ENCODE results near the gene PFKFB2.

PFKFB2 gene

DNA sequence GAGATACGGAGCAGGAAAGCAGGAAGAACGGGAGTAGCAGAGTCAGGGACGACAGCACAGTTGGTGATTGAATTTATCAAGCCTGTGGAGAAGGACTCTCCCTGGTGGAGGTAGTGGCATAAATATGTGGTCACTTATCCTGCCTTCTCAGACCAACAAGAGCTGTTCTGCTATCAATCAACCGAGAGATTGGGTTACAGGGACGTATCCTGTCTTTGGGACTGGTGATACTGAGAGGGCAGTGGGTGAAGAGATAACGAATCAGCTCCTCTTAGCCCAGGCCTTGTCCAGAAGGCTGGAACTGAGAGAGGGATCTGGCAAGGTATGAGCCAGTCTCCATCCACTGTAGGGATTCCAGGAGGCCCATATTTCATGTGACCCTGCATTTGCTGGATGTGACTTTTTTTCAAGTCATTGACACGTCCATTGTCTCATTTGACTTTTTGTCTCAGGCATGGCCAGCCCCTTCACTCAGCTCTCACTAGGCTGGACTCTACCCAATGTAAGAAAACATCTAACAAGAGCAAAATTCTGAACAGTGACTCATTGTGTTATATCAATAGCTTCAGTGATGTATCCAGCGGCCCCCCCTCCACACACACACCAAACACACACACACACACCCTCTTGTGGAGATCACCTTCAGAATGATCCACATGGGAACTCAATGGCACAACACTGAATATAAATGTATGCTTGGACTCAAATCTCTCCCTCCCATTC lies 31.8 kb upstream of the PFKFB2 start:
- Histone ChIP-seq H3K4me1 (ENCODE audit: insufficient read depth, poor library complexity, severe bottlenecking) (peaks cover 60% of the 10 kb centered on the region), H3K27ac (ENCODE audit: poor library complexity, severe bottlenecking) (peak overlapping the region; percentile 97), H3K36me3 (ENCODE audit: low read depth) (peaks cover 55% of the 10 kb centered on the region), H3K4me3 (ENCODE audit: severe bottlenecking) (no peak overlapping the region), H3K27me3 (ENCODE audit: insufficient read depth, poor library complexity, severe bottlenecking) (no peaks in the 10 kb centered on the region), H3K9me3 (ENCODE audit: severe bottlenecking) (no peaks in the 10 kb centered on the region)
- ATAC-seq (ENCODE audit: low read depth) (peak; percentile 26), DNase-seq (ENCODE audit: low spot score) (no peak)
- TF ChIP-seq, protein P1, sequence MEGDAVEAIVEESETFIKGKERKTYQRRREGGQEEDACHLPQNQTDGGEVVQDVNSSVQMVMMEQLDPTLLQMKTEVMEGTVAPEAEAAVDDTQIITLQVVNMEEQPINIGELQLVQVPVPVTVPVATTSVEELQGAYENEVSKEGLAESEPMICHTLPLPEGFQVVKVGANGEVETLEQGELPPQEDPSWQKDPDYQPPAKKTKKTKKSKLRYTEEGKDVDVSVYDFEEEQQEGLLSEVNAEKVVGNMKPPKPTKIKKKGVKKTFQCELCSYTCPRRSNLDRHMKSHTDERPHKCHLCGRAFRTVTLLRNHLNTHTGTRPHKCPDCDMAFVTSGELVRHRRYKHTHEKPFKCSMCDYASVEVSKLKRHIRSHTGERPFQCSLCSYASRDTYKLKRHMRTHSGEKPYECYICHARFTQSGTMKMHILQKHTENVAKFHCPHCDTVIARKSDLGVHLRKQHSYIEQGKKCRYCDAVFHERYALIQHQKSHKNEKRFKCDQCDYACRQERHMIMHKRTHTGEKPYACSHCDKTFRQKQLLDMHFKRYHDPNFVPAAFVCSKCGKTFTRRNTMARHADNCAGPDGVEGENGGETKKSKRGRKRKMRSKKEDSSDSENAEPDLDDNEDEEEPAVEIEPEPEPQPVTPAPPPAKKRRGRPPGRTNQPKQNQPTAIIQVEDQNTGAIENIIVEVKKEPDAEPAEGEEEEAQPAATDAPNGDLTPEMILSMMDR (IDR thresholded peaks at IDR 0.05; ENCODE audit: poor library complexity, severe bottlenecking) = no peak

DNA sequence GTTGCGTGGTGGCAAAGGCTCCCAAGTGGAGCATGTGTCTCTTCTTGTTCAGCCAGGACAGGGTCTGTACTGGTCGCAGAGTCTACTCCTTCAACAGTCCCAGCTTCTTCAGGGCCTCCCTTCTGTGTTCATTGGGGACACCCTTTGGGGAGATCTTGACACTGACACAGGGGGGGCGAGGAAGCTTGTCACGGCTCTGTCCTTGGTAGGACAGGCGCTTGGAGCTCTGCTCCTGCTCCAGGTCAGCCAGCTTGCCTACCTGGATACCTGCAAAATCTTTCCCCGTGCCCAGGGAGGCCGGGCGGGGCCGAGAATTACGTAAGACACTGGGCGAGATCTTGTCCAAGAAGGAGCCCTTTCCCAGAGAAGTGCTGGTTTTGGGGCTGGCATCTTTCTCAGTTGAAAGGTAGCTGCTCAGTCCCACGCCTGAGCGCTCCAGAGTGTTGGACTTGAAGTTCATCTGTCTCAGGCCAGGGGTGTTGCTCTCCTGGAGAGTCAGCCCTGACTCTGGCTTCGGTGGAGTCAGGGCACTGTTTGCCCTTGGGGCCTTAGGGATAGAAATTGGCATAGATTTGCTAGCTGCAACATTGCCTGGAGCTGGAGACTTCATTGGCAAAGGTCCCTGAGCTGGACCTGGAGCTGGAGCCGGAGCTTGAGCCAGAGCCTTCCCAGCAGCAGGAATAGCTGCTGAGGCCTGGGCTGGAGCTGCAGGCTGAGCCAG lies 31.0 kb upstream of the PFKFB2 start:
- H3K27ac ChIP-seq (ENCODE audit: poor library complexity, severe bottlenecking) = peak overlapping the region; percentile 97
- ATAC-seq (ENCODE audit: low read depth) = no peak; the same call in 2 of the 3 replicates
- H3K4me1 ChIP-seq (ENCODE audit: insufficient read depth, poor library complexity, severe bottlenecking) = peaks cover 67% of the 10 kb centered on the region
- H3K9me3 ChIP-seq (ENCODE audit: severe bottlenecking) = no peaks in the 10 kb centered on the region
- DNase-seq (ENCODE audit: low spot score) = no peak
- TF ChIP-seq, protein P1 (IDR thresholded peaks at IDR 0.05; ENCODE audit: poor library complexity, severe bottlenecking) = no peak
- H3K36me3 ChIP-seq (ENCODE audit: low read depth) = peaks cover 63% of the 10 kb centered on the region
- no peaks in the 10 kb centered on the region for H3K27me3 ChIP-seq (ENCODE audit: insufficient read depth, poor library complexity, severe bottlenecking)
- H3K4me3 ChIP-seq (ENCODE audit: severe bottlenecking) = no peak overlapping the region

DNA sequence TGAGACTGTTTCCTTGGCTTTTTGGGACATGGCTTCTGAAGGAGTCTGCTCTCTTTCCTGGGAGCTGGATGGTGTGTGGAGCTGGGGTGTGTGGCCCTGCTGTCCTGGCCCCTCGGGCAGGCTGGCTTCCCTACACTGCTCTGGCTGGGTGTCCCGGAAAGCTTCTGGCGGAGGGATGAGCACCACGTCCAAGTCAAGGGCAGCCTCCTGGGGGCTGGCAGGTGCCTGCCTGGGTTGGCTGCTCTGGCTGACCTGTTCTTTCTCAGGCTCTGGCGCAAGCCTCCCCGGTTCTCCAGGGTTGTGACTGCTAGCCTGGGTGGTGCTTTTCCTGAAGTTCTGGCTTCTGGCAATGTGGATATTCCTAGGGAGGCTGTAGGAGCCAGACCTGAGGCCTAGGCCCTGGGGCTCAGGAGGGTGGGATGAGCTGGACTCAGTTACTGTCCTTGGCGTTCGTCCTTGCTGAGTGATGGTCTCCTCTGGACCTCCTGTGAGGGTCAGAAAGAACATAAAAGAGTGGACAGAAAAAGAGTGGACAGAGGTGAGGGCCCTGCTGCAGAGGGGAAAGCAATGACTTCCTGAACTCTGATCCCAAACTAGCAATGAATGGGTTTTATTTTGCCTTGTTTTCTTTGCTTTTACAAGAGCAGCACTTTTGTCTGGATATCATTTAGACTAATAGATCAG lies 29.9 kb upstream of the PFKFB2 start:
- Histone ChIP-seq H3K4me1 (ENCODE audit: insufficient read depth, poor library complexity, severe bottlenecking) (peaks cover 71% of the 10 kb centered on the region), H3K27ac (ENCODE audit: poor library complexity, severe bottlenecking) (peak overlapping the region; percentile 97)
- no peak for ATAC-seq (ENCODE audit: low read depth)

DNA sequence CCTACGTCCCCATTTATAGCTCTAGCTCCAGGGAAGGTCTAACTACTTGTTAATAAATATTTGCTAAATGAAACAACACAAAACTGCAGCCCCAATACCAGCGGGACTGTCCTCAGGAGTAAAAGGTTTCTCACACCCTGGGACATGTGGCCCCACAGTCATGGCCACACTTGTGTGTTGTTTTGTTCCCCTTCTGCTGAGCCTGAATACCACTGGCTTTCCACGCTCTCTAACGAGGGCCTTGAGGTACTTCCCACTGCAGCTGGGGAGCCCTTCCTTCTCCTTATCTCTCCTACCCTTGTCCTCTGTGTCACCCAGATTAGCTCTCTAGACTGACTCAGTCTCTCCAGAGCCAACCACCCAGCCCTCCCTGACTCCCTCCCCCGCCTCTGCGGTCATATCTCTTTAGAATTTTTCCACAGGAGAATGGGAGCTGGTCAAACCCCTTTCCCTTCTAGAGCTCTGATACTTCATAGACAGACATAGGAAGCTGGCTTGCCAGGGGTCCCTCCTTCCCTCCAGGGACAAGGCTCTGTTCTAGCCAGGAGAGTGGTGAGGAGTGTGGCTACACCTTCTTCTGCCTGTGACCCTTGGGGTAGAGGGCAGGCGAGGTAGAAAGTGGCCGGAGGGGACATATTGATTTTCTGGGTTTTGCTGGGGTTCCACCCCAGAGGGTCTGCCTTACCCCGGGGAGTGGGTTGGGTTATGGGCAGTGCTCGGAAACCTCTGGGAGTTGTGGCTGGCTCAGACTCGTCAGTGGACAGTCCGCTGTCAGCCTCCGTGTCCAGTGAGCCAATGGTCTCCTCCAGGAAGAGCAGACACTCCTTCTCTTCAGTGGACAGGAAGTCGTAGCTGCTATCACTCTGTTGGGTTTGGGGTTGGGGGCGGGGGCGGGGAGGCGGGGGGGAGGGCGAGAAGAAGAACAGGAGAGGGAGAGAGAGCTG lies 28.6 kb upstream of the PFKFB2 start:
- no peak overlapping the region for H3K4me3 ChIP-seq (ENCODE audit: severe bottlenecking)
- TF ChIP-seq, protein P1 (IDR thresholded peaks at IDR 0.05; ENCODE audit: poor library complexity, severe bottlenecking) = no peak
- peaks cover 73% of the 10 kb centered on the region for H3K4me1 ChIP-seq (ENCODE audit: insufficient read depth, poor library complexity, severe bottlenecking)
- DNase-seq (ENCODE audit: low spot score) = no peak
- H3K9me3 ChIP-seq (ENCODE audit: severe bottlenecking) = no peaks in the 10 kb centered on the region
- peak overlapping the region; percentile 97 for H3K27ac ChIP-seq (ENCODE audit: poor library complexity, severe bottlenecking)
- H3K27me3 ChIP-seq (ENCODE audit: insufficient read depth, poor library complexity, severe bottlenecking) = no peaks in the 10 kb centered on the region
- no peak for ATAC-seq (ENCODE audit: low read depth)
- H3K36me3 ChIP-seq (ENCODE audit: low read depth) = peaks cover 83% of the 10 kb centered on the region

More for the DNA sequence above, 29.9 kb upstream of the PFKFB2 start:
- no peak overlapping the region for H3K4me3 ChIP-seq (ENCODE audit: severe bottlenecking)
- no peaks in the 10 kb centered on the region for H3K9me3 ChIP-seq (ENCODE audit: severe bottlenecking)
- peaks cover 70% of the 10 kb centered on the region for H3K36me3 ChIP-seq (ENCODE audit: low read depth)
- TF ChIP-seq, protein P1 (IDR thresholded peaks at IDR 0.05; ENCODE audit: poor library complexity, severe bottlenecking) = no peak
- no peaks in the 10 kb centered on the region for H3K27me3 ChIP-seq (ENCODE audit: insufficient read depth, poor library complexity, severe bottlenecking)
- no peak for DNase-seq (ENCODE audit: low spot score)
